IMR-90 (cell line): ENCODE data around the gene TMPRSS9.

Source experiments
- BHLHE40 ChIP-seq: fragments of 150-350 bp; IDR thresholded peaks from 2 replicates; pipeline ENCODE4 v1.6.1; 2016; ENCODE audit warnings: mild to moderate bottlenecking, low read depth, low read length
- CEBPB ChIP-seq: IDR thresholded peaks from 2 replicates; pipeline ENCODE4 v1.6.1; 2012; ENCODE audit warnings: low read depth, low read length, improper control_type of control experiment
- FOS ChIP-seq: fragments of 150-350 bp; IDR thresholded peaks from 2 replicates; pipeline ENCODE4 v1.6.1; 2016; ENCODE audit warnings: low read depth, low read length
- MAZ ChIP-seq: IDR thresholded peaks from 2 replicates; pipeline ENCODE4 v1.6.1; 2012; ENCODE audit warnings: low read depth, mild to moderate bottlenecking, low read length, improper control_type of control experiment, moderate library complexity, borderline replicate concordance
- MXI1 ChIP-seq: IDR thresholded peaks from 2 replicates; pipeline ENCODE4 v1.6.1; 2012; ENCODE audit warnings: low read depth, mild to moderate bottlenecking, low read length, moderate library complexity, borderline replicate concordance
- POLR2A ChIP-seq: IDR thresholded peaks from 2 replicates; pipeline ENCODE4 v1.6.1; 2012; ENCODE audit warnings: mild to moderate bottlenecking, low read depth, low read length
- RAD21 ChIP-seq: IDR thresholded peaks from 2 replicates; pipeline ENCODE4 v1.6.1; 2012; ENCODE audit warnings: low read length, improper control_type of control experiment
- RFX5 ChIP-seq: IDR thresholded peaks from 2 replicates; pipeline ENCODE4 v1.8.0; 2012; ENCODE audit warnings: low read depth, mild to moderate bottlenecking, low read length, moderate library complexity
- SMC3 ChIP-seq: fragments of 150-350 bp; IDR thresholded peaks from 2 replicates; pipeline ENCODE4 v1.6.1; 2016; ENCODE audit warnings: low read depth, mild to moderate bottlenecking, antibody characterized with exemption, low read length, moderate library complexity
- TF ChIP-seq, protein P1 (sequence below): conservative IDR thresholded peaks from 2 replicates; pipeline ENCODE4 v1.5.1; 2012; ENCODE audit warnings: mild to moderate bottlenecking, low read depth, low read length, improper control_type of control experiment
- TF ChIP-seq, protein P2 (sequence below): fragments of 150-350 bp; IDR thresholded peaks from 2 replicates; pipeline ENCODE4 v1.6.1; 2016; ENCODE audit warnings: low read depth, mild to moderate bottlenecking, low read length, moderate library complexity, borderline replicate concordance

DNA sequence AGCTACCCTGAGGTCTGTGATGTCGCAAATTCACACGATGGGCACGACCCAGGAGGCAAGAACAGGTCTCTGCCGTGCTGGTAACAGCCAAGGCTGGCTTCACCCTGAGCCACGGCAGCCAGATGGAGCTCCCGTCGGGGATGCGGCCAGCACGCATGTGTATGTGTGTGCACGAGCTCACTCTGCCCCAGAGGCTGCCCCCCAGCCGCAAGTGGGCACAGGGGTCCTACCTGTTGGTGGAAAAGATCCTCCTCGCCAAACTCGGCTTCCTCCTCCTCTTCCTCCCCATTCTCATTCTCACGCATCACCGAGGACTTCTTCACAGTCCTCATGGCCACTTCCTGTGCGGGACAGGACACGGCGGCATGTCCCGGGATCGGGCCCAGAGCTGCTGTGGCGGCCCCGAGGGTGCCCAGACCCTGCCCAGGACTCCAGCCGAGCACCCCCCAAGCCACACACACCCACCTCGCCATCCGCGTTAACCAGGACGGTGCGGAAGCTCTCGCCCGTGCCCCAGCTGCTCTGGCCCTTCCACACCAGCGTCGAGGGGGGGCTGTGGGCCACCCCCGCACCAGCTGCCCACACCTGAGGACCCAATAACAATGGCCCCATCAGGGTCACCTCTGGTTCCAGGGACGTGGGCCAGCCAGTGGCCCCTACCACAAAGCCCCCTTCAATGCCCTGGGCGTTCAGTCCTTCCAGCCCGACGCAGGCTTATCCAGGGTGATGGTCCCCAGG is 71.4 kb downstream of the TMPRSS9 start:
- TF ChIP-seq MXI1 (no peak), BHLHE40 (no peak), POLR2A (no peak), RFX5 (no peak), FOS (no peak), SMC3 (no peak), RAD21 (no peak), CEBPB (no peak), MAZ (no peak)
- TF ChIP-seq, protein P1, sequence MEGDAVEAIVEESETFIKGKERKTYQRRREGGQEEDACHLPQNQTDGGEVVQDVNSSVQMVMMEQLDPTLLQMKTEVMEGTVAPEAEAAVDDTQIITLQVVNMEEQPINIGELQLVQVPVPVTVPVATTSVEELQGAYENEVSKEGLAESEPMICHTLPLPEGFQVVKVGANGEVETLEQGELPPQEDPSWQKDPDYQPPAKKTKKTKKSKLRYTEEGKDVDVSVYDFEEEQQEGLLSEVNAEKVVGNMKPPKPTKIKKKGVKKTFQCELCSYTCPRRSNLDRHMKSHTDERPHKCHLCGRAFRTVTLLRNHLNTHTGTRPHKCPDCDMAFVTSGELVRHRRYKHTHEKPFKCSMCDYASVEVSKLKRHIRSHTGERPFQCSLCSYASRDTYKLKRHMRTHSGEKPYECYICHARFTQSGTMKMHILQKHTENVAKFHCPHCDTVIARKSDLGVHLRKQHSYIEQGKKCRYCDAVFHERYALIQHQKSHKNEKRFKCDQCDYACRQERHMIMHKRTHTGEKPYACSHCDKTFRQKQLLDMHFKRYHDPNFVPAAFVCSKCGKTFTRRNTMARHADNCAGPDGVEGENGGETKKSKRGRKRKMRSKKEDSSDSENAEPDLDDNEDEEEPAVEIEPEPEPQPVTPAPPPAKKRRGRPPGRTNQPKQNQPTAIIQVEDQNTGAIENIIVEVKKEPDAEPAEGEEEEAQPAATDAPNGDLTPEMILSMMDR = no peak
- TF ChIP-seq, protein P2, sequence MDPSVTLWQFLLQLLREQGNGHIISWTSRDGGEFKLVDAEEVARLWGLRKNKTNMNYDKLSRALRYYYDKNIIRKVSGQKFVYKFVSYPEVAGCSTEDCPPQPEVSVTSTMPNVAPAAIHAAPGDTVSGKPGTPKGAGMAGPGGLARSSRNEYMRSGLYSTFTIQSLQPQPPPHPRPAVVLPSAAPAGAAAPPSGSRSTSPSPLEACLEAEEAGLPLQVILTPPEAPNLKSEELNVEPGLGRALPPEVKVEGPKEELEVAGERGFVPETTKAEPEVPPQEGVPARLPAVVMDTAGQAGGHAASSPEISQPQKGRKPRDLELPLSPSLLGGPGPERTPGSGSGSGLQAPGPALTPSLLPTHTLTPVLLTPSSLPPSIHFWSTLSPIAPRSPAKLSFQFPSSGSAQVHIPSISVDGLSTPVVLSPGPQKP = no peak
